Activated CD8-positive, alpha-beta memory T cell treated with anti-CD3 and anti-CD28 coated beads for 1 hour (primary cell): ENCODE data around the gene NSMCE1.

ENCODE experiments used
- DNase-seq, 2 donors: peaks; one replicate each; pipeline ENCODE4 v3.0.0-alpha.2; 2020; ENCODE audit warnings: low read depth in 1 of 2; ENCODE audit errors: extremely low read depth in 1 of 2

The NSMCE1 gene

GRCh38 chr16:27199235-27199586, 69.4 kb downstream of the NSMCE1 start:
- no peak for DNase-seq

DNA sequence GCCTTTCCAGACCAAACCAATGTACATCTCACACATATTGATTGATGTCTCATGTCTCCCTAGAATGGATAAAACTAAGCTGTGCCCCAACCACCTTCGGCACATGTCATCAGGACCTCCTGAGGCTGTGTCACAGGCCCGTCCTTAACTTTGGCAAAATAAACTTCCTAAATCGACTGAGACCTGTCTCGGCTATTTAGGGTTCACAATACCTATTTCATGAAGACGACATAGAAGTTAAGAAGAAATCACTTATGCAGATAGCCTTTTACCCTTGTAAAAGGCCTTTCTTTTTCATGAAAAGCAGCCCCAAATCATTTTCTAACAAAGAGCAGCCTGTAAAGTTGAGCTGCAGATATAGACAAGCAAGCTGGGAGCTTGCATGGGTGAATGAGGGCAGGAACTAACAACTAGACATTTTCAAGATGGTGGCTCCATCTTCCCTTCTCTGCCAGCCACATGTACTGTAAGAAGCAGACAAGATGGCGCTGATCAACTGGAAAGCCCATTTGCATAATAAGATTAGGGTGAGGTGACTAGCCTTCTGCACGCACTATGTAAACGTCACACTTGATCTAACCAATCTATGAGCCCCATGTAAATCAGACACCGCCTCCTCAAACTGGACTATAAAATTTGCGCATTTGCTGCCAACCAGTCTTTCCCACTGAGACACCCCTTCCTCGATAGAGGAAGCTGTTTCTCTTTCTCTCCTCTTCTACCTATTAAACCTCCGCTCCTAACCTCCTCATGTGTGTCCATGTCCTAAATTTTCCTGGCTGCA, 69.9 kb downstream of the NSMCE1 start:
- DNase-seq = no peak

DNA sequence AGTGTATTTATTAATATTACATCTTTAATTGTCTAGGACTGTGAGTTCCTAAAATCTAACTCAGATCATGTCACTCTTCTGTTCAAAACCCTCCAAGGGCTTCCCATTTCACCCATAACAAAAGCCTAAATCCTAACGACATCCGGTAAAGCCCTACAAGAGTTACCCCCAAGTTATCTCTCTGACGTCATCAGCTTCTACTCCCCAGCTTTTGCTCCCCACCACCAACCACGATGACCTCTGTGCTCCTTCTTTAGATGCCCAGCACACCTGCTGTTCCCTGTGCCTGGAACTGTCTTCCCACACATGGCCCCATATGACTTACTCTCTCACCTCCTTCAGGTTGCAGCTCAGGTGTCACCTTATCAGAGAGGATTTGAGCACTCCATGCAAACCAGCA, 71.6 kb downstream of the NSMCE1 start:
- no peak for DNase-seq

- peak in 1 of 2 donors; percentile 6 for DNase-seq
These were observed 72.5 kb downstream of the NSMCE1 start for GRCh38 chr16:27195941-27196595.

GRCh38 chr16:27195076-27195741, 73.4 kb downstream of the NSMCE1 start:
- no peak for DNase-seq

DNA sequence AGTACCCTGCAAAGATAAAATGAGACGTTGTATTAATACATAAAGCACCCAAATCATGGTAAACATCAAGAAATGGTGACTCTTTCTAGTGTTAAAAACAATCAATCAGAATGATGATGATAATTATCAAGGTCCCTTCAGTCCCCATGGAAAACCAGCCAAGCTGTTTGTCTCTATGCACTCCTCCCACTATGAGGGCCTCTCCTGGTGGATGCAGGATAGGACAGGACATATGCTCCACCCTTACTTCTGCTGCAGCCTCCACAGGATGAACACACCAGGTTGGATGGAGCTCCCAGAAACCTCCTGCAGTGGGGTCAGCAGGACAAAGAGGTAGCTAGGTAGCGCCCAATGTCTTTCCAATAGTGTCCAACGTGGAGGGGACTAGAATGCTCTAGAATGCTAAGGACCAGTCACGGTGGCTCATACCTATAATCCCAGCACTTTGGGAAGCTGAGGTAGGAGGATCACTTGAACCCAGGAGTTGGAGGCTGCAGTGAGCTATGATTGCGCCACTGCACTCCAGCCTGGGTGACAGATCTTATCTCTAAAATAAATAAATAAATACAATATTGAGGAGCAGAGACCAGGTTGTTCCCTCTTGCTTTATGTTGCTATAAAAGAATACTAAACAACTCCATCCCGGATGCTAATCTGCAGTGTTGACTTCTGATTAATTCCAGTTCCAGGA, 75.1 kb downstream of the NSMCE1 start:
- DNase-seq = no peak

- DNase-seq = no peak
These were observed 77.1 kb downstream of the NSMCE1 start for GRCh38 chr16:27191352-27191924.

DNA sequence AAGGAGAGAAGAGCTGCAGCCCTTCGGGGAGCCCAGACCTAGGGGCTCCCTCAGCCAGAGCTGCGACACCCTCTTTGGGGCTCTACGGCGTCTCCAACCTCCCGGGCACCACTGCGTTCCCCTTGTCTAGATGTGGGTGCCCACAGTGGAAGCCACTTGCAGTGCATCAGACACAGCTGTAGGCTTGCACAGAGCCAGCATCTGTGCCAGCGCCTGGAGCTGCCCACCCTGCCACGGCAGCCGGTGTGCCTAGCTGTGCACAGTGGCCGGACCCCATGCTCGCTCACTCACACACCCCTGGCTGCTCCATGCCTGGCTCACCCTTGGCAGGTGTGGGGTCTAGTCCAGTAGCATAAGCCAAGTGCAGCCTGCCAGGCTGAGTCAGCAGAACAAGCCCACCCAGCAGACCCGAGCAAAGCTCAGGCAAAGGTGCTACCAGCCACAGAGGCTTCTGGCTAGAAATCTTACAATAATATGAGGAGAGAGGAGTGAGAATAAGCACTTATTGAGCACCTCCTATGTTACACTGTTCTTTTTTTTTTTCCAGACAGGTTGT, 78.2 kb downstream of the NSMCE1 start:
- DNase-seq = no peak

DNA sequence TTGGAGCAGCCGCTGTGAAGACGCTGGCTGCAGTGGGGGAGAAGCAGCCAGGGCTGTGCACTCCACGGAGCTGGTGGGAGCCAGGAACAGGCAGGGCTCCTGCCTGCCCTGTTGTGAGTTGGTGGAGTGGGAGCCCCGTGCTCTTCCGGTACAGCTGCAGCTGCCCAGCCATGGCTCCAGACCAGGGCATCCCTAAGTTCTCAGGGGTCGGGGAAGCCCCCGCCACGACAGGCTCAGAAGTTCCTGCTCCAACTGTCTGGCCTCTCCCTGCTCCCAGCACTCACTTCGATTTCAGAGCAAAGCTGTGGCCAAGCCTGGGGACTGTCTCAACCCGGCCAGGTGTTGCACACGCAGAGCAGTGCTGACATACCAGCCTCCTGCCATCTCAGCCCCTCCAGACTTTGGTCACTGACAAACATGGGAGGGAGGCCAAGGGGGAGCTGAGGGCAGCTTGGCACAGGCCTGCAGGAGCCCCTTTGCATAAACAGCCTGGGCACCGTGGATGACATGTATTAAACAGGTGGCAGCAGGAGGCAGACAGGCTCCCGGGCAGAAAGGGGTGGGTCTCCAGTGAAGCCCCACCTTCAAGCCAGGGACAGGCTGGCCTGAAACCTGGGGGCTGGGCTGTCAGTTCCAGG, 79.1 kb downstream of the NSMCE1 start:
- DNase-seq = no peak

DNA sequence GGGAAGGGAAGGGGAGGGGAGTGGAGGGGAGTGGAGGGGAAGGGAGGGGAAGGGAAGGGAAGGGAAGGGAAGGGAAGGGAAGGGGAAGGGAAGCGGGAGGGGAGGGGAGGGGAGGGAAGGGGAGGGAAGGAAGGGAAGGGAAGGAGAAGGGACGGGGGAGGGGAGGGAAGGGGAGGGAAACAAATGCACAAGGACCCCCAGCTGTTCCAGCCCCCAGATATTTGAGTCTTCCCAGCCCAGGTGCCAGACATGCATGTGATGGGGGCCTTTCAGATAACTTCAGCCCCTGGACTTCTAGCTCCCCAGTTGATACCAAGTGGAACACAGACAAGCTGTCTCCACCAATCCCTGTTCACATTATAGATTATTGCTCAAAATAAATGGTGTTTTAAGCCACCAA, 79.9 kb downstream of the NSMCE1 start:
- no peak for DNase-seq

GRCh38 chr16:27185776-27186130, 82.8 kb downstream of the NSMCE1 start:
- no peak for DNase-seq

DNA sequence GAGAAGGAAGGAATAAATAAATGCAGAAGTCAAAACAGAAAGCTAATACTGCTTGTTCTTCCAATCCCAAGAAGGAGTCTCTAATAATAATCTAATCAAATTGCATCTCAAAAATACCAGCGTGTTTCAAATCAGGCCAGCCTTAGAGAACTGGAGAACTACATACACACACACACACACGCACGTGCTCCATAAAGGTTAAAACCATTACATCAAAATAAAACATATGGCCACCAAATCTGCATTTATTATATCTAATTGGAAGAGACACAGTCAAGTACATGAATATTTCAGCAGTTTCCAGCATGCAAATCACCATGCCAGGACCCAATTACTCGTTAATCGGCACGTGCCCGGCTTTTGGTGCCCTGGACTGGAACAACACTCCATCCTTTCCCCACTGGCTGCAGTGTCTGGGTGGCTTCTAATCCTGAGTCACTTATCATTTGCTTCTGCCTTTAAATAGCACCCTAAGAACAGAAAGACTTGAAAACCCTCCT, 85.6 kb downstream of the NSMCE1 start:
- DNase-seq = no peak

DNA sequence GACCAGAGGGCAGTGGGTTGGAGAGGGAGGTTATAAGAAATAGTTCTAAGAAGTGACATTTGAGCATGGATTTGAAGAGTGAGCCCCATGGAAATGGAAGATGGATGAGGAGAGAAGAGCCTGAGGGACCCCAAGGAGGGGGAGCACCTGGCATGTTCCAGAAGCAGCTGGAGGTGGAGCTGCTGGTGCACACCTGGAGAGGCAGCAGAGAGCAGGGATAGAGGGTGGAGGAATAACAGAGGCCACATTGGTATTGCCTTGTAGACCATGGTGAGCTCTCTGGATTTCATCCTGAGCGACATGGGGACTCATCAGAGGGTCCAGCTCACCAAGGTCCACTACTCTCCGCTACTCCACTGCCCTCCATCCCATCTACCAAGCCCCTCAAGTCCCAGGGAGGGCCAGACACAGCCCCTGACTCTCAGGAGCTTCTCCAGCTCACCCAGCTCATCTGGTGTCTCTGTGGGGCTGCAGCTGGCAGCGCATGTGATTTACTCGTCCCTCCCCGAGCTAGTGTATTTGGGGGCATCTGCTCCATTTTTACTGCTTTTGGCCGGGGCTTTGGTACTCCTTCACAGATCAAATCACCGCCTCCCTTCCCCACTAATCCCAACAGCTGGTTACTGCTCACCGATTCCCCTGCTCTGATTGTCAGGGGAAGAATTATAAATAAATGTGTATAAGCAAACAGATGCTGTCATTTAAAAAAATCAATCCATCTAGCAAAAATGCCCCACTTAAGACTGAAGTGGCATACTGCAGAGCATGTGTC, 87.4 kb downstream of the NSMCE1 start:
- no peak for DNase-seq

DNA sequence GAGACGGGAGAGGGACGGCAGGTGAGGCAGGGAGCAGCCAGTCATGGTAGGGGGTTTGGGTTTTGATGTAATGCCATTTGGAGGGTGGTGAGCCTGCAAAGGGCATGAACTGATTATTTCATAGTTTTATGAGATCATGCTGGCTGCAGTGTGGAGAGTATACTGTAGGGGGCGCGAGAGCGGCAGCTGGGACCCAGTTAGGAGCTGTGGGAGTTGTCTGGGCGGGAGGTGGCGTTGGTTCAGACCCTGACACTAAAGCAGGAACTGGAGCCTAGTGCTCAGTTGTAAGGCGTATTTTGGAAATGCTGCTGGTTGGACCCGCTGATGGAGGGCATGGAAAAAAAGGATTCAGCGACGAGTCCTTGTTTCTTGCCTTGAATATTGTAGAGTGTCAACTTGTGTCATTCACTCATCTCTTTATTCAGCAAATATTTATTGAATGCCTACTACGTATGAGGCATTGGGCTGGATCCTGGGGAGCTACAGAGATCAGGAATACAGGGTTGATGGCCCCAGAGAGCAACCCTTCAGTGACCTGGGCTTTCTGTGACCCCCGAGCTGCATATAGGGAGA, 89.0 kb downstream of the NSMCE1 start:
- DNase-seq = peak; percentile 74 to 80

GRCh38 chr16:27177031-27177774, 91.4 kb downstream of the NSMCE1 start:
- DNase-seq = no peak

- no peak for DNase-seq
These were observed 92.7 kb downstream of the NSMCE1 start for GRCh38 chr16:27175888-27176287.
